Measurements from ENCODE around the gene KAT8.

The KAT8 gene

DNA sequence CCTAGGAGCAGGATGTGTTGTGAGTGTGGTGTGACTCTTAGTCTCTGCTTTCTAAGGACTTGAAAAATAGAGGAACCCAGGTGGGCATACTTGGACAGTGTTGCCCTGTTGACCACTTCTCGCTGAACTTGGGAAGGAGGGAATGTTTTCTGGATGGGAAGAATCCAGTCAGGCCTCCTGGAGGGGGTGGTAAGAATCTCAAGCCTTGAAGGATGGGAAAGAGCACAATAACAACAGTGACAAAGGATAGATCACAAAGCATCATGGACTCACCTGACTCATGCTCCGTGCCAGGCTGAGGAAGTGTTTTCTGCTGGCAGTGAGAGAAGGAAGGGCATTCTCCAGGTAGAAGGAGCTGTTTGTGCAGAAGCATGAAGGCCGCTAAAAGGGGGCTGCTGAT lies 8.4 kb downstream of the KAT8 start:
- in situ Hi-C loops (cut with MboI; ENCODE audit: low sequenced_read_pairs, unreplicated experiment), result no loop called here
- no peak for DNase-seq (ENCODE audit: low spot score)
- TF ChIP-seq, protein P1, sequence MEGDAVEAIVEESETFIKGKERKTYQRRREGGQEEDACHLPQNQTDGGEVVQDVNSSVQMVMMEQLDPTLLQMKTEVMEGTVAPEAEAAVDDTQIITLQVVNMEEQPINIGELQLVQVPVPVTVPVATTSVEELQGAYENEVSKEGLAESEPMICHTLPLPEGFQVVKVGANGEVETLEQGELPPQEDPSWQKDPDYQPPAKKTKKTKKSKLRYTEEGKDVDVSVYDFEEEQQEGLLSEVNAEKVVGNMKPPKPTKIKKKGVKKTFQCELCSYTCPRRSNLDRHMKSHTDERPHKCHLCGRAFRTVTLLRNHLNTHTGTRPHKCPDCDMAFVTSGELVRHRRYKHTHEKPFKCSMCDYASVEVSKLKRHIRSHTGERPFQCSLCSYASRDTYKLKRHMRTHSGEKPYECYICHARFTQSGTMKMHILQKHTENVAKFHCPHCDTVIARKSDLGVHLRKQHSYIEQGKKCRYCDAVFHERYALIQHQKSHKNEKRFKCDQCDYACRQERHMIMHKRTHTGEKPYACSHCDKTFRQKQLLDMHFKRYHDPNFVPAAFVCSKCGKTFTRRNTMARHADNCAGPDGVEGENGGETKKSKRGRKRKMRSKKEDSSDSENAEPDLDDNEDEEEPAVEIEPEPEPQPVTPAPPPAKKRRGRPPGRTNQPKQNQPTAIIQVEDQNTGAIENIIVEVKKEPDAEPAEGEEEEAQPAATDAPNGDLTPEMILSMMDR (IDR thresholded peaks at IDR 0.05; ENCODE audit: borderline replicate concordance, control extremely low read depth, extremely low read depth, insufficient read depth, missing control alignments), result no peak

DNA sequence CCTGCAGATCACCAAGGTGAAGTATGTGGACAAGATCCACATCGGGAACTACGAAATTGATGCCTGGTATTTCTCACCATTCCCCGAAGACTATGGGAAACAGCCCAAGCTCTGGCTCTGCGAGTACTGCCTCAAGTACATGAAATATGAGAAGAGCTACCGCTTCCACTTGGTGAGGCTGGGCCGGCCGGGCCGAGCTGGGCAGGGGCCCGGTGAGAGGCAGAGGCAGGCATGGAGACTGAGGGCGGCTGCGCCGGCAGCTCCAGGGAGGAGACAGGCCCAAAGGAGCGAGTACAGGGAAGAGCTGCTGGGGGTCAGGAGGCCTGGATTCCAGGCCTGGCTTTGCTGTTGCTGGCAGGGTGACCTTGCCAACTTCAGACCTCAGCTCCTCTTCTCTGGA lies 9.7 kb downstream of the KAT8 start:
- no peak for DNase-seq (ENCODE audit: low spot score)
- TF ChIP-seq, protein P1 (IDR thresholded peaks at IDR 0.05; ENCODE audit: borderline replicate concordance, control extremely low read depth, extremely low read depth, insufficient read depth, missing control alignments), result no peak
- in situ Hi-C loops (cut with MboI; ENCODE audit: low sequenced_read_pairs, unreplicated experiment), result no loop called here

DNA sequence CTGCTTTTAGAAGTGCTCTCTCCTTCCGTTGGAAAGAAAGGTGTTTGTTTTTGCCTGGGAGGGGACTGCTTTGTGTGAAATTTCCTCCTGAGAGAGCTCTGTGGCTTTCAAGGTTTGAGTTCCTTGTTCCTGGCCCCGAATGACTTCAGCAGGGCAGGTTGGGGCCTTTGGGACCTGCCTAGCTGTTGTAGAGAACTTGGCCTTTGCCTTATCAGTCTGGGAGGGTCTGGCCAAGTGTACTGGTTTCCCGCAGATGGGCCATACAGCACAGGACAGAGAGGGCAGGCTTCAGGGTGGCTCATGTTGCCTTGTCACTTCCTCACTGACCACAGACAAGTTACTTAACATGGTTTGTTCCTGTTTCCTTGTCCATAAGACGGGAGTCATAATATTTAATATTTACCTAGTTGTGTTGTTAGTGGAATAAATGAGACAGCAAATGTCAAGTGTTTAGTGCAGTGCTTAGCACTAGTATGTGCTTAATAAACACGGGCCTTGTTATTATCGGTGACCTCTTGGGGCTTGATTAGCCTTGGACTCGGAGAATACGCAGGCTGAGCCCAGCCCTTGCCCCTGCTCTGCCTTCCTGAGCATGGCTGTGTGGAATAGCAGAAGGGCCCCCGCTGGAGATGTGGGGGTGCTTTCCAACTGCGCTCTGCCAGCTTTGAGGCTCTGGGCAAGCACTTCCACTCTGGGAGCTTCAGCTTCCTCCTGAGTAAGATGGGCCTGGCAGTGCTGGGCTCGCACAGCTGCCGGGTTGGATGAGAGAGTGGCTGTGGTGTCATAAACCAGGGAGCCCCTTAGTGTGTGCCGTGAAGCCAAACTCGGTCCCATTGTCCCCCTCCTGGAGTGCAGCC lies 11.5 kb downstream of the KAT8 start:
- in situ Hi-C loops (cut with MboI; ENCODE audit: low sequenced_read_pairs, unreplicated experiment), result no loop called here
- no peak for DNase-seq (ENCODE audit: low spot score)
- TF ChIP-seq, protein P1 (IDR thresholded peaks at IDR 0.05; ENCODE audit: borderline replicate concordance, control extremely low read depth, extremely low read depth, insufficient read depth, missing control alignments), result no peak

DNA sequence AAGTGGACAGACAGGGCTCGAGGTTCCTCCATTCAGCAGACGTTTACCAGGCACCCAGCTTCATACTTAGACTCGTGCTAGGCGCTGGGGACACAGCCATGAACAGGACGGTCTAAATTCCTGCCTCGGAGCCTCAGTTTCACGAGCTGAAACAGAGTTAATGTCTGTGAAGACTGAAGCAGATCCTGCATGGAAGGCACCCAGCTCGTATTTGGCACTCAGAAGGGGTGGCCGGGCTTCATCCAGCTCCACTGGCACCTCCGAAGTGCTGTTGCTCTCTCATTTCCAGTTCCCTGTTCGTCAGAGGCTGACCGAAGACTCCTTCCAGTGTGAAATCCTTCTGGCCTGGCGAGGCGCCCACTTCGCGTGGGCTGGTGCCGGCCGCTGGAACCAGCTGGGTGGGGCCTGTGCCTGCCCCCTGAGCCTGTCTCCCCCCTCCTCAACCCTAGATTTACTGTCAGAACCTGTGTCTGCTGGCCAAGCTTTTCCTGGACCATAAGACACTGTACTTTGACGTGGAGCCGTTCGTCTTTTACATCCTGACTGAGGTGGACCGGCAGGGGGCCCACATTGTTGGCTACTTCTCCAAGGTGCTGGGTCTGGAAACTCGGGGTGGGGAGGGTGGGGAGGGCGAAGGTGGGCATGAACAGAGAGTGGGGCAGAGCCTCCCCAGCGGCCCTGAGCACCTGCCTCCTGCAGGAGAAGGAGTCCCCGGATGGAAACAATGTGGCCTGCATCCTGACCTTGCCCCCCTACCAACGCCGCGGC lies 12.3 kb downstream of the KAT8 start:
- TF ChIP-seq, protein P1 (IDR thresholded peaks at IDR 0.05; ENCODE audit: borderline replicate concordance, control extremely low read depth, extremely low read depth, insufficient read depth, missing control alignments), result no peak
- in situ Hi-C loops (cut with MboI; ENCODE audit: low sequenced_read_pairs, unreplicated experiment), result no loop called here
- DNase-seq (ENCODE audit: low spot score), result no peak

DNA sequence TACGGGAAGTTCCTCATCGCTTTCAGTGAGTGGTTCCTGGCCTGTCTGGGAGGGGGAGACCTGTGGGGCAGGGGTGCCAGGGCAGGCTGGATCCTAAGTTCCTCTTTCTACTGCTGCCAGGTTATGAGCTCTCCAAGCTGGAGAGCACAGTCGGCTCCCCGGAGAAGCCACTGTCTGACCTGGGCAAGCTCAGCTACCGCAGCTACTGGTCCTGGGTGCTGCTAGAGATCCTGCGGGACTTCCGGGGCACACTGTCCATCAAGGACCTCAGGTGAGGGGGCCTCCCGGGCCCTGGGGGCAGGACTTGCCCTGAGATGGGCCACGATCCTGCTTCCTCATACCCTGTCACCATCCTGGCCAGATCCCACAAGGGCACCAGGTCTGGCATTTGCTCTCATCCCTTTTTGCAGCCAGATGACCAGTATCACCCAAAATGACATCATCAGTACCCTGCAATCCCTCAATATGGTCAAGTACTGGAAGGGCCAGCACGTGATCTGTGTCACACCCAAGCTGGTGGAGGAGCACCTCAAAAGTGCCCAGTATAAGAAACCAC lies 12.9 kb downstream of the KAT8 start:
- TF ChIP-seq, protein P1 (IDR thresholded peaks at IDR 0.05; ENCODE audit: borderline replicate concordance, control extremely low read depth, extremely low read depth, insufficient read depth, missing control alignments), result no peak
- no peak for DNase-seq (ENCODE audit: low spot score)
- in situ Hi-C loops (cut with MboI; ENCODE audit: low sequenced_read_pairs, unreplicated experiment), result no loop called here

DNA sequence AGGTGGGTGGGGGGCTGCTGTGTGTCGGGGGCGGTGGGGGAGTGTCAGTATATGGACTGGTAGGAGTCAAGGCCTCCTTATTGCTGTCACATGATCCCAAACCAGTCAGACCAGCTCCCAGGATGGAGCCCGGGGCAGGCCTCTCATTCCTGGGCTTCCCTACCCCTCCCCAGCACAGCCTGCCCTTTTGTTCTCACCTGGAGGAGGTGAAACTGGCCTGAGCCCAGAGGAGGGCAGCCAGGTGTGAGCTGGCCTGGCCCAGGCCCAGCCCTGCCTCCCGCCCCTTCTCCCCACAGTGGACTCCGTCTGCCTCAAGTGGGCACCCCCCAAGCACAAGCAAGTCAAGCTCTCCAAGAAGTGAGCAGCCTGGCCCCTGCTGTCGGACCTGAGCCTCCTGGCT lies 13.4 kb downstream of the KAT8 start:
- in situ Hi-C loops (cut with MboI; ENCODE audit: low sequenced_read_pairs, unreplicated experiment), result no loop called here
- DNase-seq (ENCODE audit: low spot score), result no peak
- TF ChIP-seq, protein P1 (IDR thresholded peaks at IDR 0.05; ENCODE audit: borderline replicate concordance, control extremely low read depth, extremely low read depth, insufficient read depth, missing control alignments), result no peak
